HepG2 (cell line): ENCODE data around the gene LILRB4. TPM values are rescaled to one million over a fixed set of nuclear protein-coding genes. Genes with fewer than 3 reads are reported as not detected.

Source experiments
- ATM ChIP-seq: fragments of 450-650 bp; IDR thresholded peaks from 2 replicates; pipeline ENCODE4 v1.7.1; 2017; ENCODE audit warnings: mild to moderate bottlenecking, borderline replicate concordance
- FOXA3 ChIP-seq: IDR thresholded peaks from 2 replicates; pipeline ENCODE4 v1.6.1; 2016; ENCODE audit warnings: missing genetic modification reagents, missing compliant biosample characterization
- FOXO1 ChIP-seq: sonication (generic); formaldehyde crosslinking; IDR thresholded peaks from 2 replicates; pipeline ENCODE4 v1.4.0; 2020; ENCODE audit warnings: missing genetic modification reagents
- GLI4 ChIP-seq: sonication (generic); formaldehyde crosslinking; IDR thresholded peaks from 2 replicates; pipeline ENCODE4 v1.5.1; 2020; ENCODE audit warnings: missing genetic modification reagents, mild to moderate bottlenecking, moderate library complexity, borderline replicate concordance
- HDAC1 ChIP-seq: sonication (generic); formaldehyde crosslinking; IDR thresholded peaks from 2 replicates; pipeline ENCODE4 v1.5.1; 2020; ENCODE audit warnings: mild to moderate bottlenecking, missing genetic modification reagents
- MIXL1 ChIP-seq: IDR thresholded peaks from 2 replicates; pipeline ENCODE4 v1.6.1; 2016
- MTA3 ChIP-seq: sonication (generic); formaldehyde crosslinking; IDR thresholded peaks from 2 replicates; pipeline ENCODE4 v1.4.0; 2020; ENCODE audit warnings: missing genetic modification reagents
- PCBP2 ChIP-seq: fragments of 200-400 bp; formaldehyde crosslinking; optimal IDR thresholded peaks from 2 replicates; pipeline ENCODE3; 2018; ENCODE audit warnings: low read length, low read depth; ENCODE audit not compliant: poor library complexity, severe bottlenecking
- PHF20 ChIP-seq: sonication (generic); formaldehyde crosslinking; IDR thresholded peaks from 2 replicates; pipeline ENCODE4 v1.5.0; 2020; ENCODE audit warnings: mild to moderate bottlenecking, missing genetic modification reagents
- RARA ChIP-seq: IDR thresholded peaks from 2 replicates; pipeline ENCODE4 v1.6.1; 2016; ENCODE audit warnings: missing genetic modification reagents, missing compliant biosample characterization
- SIX4 ChIP-seq: sonication (generic); formaldehyde crosslinking; IDR thresholded peaks from 2 replicates; pipeline ENCODE4 v1.4.0; 2020; ENCODE audit warnings: missing genetic modification reagents
- ZEB1 ChIP-seq: IDR thresholded peaks from 2 replicates; pipeline ENCODE4 v1.6.1; 2012; ENCODE audit warnings: mild to moderate bottlenecking, low read depth, inconsistent platforms; ENCODE audit not compliant: insufficient replicate concordance
- ZNF556 ChIP-seq: sonication (generic); formaldehyde crosslinking; IDR thresholded peaks from 2 replicates; pipeline ENCODE4 v1.4.0; 2020; ENCODE audit warnings: mild to moderate bottlenecking, missing genetic modification reagents, borderline replicate concordance
- ZNF761 ChIP-seq: sonication (generic); formaldehyde crosslinking; conservative IDR thresholded peaks from 2 replicates; pipeline ENCODE4 v1.4.0; 2020; ENCODE audit warnings: mild to moderate bottlenecking, missing genetic modification reagents
- ZNF816 ChIP-seq: sonication (generic); formaldehyde crosslinking; IDR thresholded peaks from 2 replicates; pipeline ENCODE4 v1.8.0; 2022; ENCODE audit warnings: missing genetic modification reagents, mild to moderate bottlenecking, borderline replicate concordance
- polyA plus RNA-seq, 8 experiments: library from polyadenylated mRNA; depleted of rRNA in 3 of 8; stranded (reverse) in 7 of 8; unstranded in 1 of 8; fragments of >200 nt; fragmentation: Illumina TruSeq in 4 of 8; extraction: Trizol in 4 of 8; gene quantifications; 2 replicates each; pipeline versions ENCODE4 v1.2.1 to v1.2.3, GENCODE V29; 2011 to 2016; ENCODE audit warnings: low read depth in 4 of 8, missing spikeins in 1 of 8, mixed read lengths in 1 of 8; ENCODE audit not compliant: insufficient read depth in 1 of 8
- total RNA-seq, 5 experiments: library from RNA; depleted of rRNA; stranded (reverse); fragments of >200 nt; fragmentation: Illumina TruSeq; extraction: Trizol; gene quantifications; 2 replicates each; pipeline ENCODE4 v1.2.3, GENCODE V29; 2016; ENCODE audit warnings: low read depth in 1 of 5
- TF ChIP-seq, protein P1 (sequence below): sonication (generic); formaldehyde crosslinking; IDR thresholded peaks from 2 replicates; pipeline ENCODE4 v1.8.0; 2022; ENCODE audit warnings: low read depth, missing genetic modification reagents
- TF ChIP-seq, protein P2 (sequence below): sonication (generic); formaldehyde crosslinking; IDR thresholded peaks from 2 replicates; pipeline ENCODE4 v1.5.0; 2020; ENCODE audit warnings: missing genetic modification reagents
- TF ChIP-seq, protein P3 (sequence below): IDR thresholded peaks from 2 replicates; pipeline ENCODE4 v1.6.1; 2018; ENCODE audit warnings: missing genetic modification reagents, mild to moderate bottlenecking, missing compliant biosample characterization
- TF ChIP-seq, protein P4 (sequence below): sonication (generic); formaldehyde crosslinking; IDR thresholded peaks from 2 replicates; pipeline ENCODE4 v1.4.0; 2020; ENCODE audit warnings: missing genetic modification reagents
- TF ChIP-seq, protein P5 (sequence below): sonication (generic); formaldehyde crosslinking; IDR thresholded peaks from 2 replicates; pipeline ENCODE4 v1.4.0; 2020; ENCODE audit warnings: missing genetic modification reagents
- TF ChIP-seq, protein P6 (sequence below): sonication (generic); formaldehyde crosslinking; IDR thresholded peaks from 2 replicates; pipeline ENCODE4 v1.5.0; 2020; ENCODE audit warnings: missing genetic modification reagents, mild to moderate bottlenecking, borderline replicate concordance

The LILRB4 gene
- total and polyA plus RNA-seq, 2 of the 13 experiments (the other 11 are each of a cell fraction or from before 2014, with no cell fraction given) = not detected

DNA sequence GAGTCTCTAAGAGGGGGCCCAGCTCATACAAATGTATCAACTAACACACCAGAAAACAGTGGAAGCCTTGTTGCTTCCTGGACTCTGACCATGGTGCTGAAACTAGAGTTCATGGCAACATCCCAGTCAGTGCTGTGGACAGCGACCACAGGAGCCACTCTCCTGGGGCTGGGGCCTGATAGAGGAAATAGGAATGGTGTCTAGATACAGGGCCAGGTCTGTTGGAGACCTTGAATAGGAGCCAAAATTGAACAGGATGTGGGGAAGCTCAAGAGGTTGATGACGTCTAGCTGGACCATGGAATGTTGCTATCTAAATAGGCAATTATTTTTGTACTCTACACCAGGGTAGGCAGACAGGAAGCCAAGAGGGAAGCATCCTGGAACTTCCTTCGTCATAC lies 21.7 kb downstream of the LILRB4 start (continued):
- no peak for TF ChIP-seq ZNF556 (CRISPR knock-in tag)
- TF ChIP-seq GLI4 (CRISPR knock-in tag) = peak; percentile 45; the same call in 1 of the 2 replicates
- TF ChIP-seq MTA3 (CRISPR knock-in tag) = no peak
- TF ChIP-seq FOXO1 (CRISPR knock-in tag) = no peak
- TF ChIP-seq, protein P1, sequence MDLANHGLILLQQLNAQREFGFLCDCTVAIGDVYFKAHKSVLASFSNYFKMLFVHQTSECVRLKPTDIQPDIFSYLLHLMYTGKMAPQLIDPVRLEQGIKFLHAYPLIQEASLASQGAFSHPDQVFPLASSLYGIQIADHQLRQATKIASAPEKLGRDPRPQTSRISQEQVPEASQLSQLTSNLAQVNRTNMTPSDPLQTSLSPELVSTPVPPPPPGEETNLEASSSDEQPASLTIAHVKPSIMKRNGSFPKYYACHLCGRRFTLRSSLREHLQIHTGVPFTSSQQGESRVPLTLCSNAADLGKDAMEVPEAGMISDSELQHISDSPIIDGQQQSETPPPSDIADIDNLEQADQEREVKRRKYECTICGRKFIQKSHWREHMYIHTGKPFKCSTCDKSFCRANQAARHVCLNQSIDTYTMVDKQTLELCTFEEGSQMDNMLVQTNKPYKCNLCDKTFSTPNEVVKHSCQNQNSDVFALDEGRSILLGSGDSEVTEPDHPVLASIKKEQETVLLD (CRISPR knock-in tag) = no peak
- no peak for TF ChIP-seq PHF20 (CRISPR knock-in tag)
- TF ChIP-seq, protein P2, sequence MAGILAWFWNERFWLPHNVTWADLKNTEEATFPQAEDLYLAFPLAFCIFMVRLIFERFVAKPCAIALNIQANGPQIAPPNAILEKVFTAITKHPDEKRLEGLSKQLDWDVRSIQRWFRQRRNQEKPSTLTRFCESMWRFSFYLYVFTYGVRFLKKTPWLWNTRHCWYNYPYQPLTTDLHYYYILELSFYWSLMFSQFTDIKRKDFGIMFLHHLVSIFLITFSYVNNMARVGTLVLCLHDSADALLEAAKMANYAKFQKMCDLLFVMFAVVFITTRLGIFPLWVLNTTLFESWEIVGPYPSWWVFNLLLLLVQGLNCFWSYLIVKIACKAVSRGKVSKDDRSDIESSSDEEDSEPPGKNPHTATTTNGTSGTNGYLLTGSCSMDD (CRISPR knock-in tag) = no peak
- no peak for TF ChIP-seq ZEB1
- TF ChIP-seq, protein P3, sequence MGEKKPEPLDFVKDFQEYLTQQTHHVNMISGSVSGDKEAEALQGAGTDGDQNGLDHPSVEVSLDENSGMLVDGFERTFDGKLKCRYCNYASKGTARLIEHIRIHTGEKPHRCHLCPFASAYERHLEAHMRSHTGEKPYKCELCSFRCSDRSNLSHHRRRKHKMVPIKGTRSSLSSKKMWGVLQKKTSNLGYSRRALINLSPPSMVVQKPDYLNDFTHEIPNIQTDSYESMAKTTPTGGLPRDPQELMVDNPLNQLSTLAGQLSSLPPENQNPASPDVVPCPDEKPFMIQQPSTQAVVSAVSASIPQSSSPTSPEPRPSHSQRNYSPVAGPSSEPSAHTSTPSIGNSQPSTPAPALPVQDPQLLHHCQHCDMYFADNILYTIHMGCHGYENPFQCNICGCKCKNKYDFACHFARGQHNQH = peak; percentile 80; the same call in 1 of the 2 replicates
- TF ChIP-seq SIX4 (CRISPR knock-in tag) = 0 out of 2 replicates have a peak, but pooled peaks have one; percentile 53
- TF ChIP-seq HDAC1 = no peak
- TF ChIP-seq PCBP2 = no peak
- TF ChIP-seq RARA (CRISPR knock-in tag) = peak; percentile 61; the same call in 1 of the 2 replicates
- TF ChIP-seq ATM = no peak
- TF ChIP-seq FOXA3 (CRISPR knock-in tag) = peak; percentile 46; the same call in 1 of the 2 replicates
- TF ChIP-seq, protein P4, sequence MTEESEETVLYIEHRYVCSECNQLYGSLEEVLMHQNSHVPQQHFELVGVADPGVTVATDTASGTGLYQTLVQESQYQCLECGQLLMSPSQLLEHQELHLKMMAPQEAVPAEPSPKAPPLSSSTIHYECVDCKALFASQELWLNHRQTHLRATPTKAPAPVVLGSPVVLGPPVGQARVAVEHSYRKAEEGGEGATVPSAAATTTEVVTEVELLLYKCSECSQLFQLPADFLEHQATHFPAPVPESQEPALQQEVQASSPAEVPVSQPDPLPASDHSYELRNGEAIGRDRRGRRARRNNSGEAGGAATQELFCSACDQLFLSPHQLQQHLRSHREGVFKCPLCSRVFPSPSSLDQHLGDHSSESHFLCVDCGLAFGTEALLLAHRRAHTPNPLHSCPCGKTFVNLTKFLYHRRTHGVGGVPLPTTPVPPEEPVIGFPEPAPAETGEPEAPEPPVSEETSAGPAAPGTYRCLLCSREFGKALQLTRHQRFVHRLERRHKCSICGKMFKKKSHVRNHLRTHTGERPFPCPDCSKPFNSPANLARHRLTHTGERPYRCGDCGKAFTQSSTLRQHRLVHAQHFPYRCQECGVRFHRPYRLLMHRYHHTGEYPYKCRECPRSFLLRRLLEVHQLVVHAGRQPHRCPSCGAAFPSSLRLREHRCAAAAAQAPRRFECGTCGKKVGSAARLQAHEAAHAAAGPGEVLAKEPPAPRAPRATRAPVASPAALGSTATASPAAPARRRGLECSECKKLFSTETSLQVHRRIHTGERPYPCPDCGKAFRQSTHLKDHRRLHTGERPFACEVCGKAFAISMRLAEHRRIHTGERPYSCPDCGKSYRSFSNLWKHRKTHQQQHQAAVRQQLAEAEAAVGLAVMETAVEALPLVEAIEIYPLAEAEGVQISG = peak; percentile 45; the same call in 1 of the 2 replicates
- TF ChIP-seq, protein P5, sequence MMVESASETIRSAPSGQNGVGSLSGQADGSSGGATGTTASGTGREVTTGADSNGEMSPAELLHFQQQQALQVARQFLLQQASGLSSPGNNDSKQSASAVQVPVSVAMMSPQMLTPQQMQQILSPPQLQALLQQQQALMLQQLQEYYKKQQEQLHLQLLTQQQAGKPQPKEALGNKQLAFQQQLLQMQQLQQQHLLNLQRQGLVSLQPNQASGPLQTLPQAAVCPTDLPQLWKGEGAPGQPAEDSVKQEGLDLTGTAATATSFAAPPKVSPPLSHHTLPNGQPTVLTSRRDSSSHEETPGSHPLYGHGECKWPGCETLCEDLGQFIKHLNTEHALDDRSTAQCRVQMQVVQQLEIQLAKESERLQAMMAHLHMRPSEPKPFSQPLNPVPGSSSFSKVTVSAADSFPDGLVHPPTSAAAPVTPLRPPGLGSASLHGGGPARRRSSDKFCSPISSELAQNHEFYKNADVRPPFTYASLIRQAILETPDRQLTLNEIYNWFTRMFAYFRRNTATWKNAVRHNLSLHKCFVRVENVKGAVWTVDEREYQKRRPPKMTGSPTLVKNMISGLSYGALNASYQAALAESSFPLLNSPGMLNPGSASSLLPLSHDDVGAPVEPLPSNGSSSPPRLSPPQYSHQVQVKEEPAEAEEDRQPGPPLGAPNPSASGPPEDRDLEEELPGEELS (CRISPR knock-in tag) = no peak
- TF ChIP-seq, protein P6, sequence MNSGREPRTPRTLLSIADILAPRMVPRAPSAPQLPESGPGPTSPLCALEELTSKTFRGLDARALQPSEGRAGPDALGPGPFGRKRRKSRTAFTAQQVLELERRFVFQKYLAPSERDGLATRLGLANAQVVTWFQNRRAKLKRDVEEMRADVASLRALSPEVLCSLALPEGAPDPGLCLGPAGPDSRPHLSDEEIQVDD (CRISPR knock-in tag) = no peak
- no peak for TF ChIP-seq ZNF761 (CRISPR knock-in tag)
- TF ChIP-seq ZNF816 (CRISPR knock-in tag) = no peak
- peak; percentile 67; the same call in 1 of the 2 replicates for TF ChIP-seq MIXL1 (CRISPR knock-in tag)
